Activated CD4-positive, alpha-beta memory T cell treated with anti-CD3 and anti-CD28 coated beads, Interleukin-2, amount 10 ng/mL, durations not matched to agents 7 days and 5 days (primary cell): ENCODE results near the gene TPSB2. TPM values are rescaled to one million over a fixed set of nuclear protein-coding genes. Genes with fewer than 3 reads are reported as not detected.
A peak's percentile ranks its signal among the peaks of the same experiment; 100 is the strongest.

Source experiments
- CTCF ChIA-PET: fragments of 350-600 bp; sonication (Branson Sonifier 250); formaldehyde crosslinking; loops from one replicate; lab custom pipeline; 2021; ENCODE audit warnings: antibody characterized with exemption, inconsistent platforms; lab: Charles Lee
- POLR2A ChIA-PET: fragments of 350-600 bp; sonication (Branson Sonifier 250); formaldehyde crosslinking; loops from one replicate; lab custom pipeline; 2021; ENCODE audit warnings: antibody characterized with exemption; lab: Charles Lee
- DNase-seq: peaks from one replicate; pipeline ENCODE4 v3.0.0-alpha.2; 2020
- H3K27ac Mint-ChIP-seq: one replicate; pipeline ENCODE4 v1.8.0; 2021; ENCODE audit warnings: mild to moderate bottlenecking, mixed read lengths
- H3K27me3 Mint-ChIP-seq: one replicate; pipeline ENCODE4 v1.8.0; 2021; ENCODE audit warnings: mixed read lengths
- H3K36me3 Mint-ChIP-seq: one replicate; pipeline ENCODE4 v1.8.0; 2021; ENCODE audit warnings: low read depth, mixed read lengths
- H3K4me1 Mint-ChIP-seq: one replicate; pipeline ENCODE4 v1.8.0; 2021; ENCODE audit warnings: mixed read lengths
- H3K4me3 Mint-ChIP-seq: one replicate; pipeline ENCODE4 v1.8.0; 2021; ENCODE audit warnings: mild to moderate bottlenecking, mixed read lengths
- H3K9me3 Mint-ChIP-seq: one replicate; pipeline ENCODE4 v1.8.0; 2021; ENCODE audit warnings: mixed read lengths
- total RNA-seq, 2 experiments: library from RNA; stranded (reverse); gene quantifications; one replicate each; pipeline ENCODE4 v1.2.3, GENCODE V29; 2021

Gene TPSB2
- total RNA-seq, 2 experiments from 2014 or later: not detected

- H3K4me1 Mint-ChIP-seq: no peaks in the 10 kb centered on the region
Measured at GRCh38 chr16:1216681-1217400, 13.1 kb downstream of the TPSB2 start.

GRCh38 chr16:1216296-1216619, 13.7 kb downstream of the TPSB2 start:
- CTCF ChIA-PET: no interaction called here

More at GRCh38 chr16:1216681-1217400, 13.1 kb downstream of the TPSB2 start:
- ChIA-PET CTCF (no interaction called here), POLR2A (no interaction called here)
- Mint-ChIP-seq H3K27me3 (no peaks in the 10 kb centered on the region), H3K4me3 (no peak overlapping the region), H3K36me3 (no peaks in the 10 kb centered on the region), H3K27ac (no peak overlapping the region), H3K9me3 (no peaks in the 10 kb centered on the region)
- no peak for DNase-seq

DNA sequence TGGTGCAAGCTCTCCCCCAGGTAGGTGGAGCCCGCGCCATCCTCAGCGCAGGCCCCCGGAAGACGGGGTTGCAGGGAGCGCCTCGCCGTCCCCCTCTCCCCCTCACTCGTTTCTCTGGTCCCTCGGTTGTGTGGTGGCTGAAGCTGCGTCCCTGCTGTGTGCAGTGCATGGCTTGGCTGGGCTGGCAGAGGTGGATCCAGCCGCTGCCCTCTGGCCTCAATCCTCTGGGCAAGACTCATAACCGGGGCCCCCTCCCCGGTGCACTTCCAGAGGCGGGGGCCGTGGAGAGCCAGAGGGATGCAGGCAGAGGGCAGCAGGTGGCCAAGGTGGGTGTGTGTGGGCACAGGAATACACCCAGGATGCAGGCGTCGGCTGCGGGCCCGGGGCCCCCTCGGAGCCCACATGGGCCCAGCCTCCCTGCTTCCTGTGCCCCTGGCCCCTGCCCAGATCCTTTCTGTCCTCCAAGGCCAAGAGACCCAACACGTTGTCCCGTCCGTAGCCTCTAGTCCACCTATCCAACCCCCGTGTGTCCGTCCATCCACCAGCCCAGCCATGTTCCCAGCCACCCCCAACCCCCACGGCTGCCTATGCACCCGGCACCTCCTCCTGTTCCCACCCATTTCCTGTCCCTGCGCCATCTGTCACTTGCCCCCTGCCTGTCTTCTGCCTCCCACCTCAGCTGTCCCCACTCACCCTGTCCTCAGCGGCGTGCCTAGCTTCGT, 14.2 kb downstream of the TPSB2 start:
- Mint-ChIP-seq H3K4me1 (no peaks in the 10 kb centered on the region), H3K9me3 (no peaks in the 10 kb centered on the region), H3K27ac (no peak overlapping the region), H3K27me3 (no peaks in the 10 kb centered on the region), H3K36me3 (no peaks in the 10 kb centered on the region), H3K4me3 (no peak overlapping the region)
- POLR2A ChIA-PET: no interaction called here
- no peak for DNase-seq
- CTCF ChIA-PET: no interaction called here

More at GRCh38 chr16:1216296-1216619, 13.7 kb downstream of the TPSB2 start:
- POLR2A ChIA-PET: no interaction called here
- Mint-ChIP-seq H3K36me3 (no peaks in the 10 kb centered on the region), H3K4me1 (no peaks in the 10 kb centered on the region), H3K4me3 (no peak overlapping the region), H3K27ac (no peak overlapping the region), H3K27me3 (no peaks in the 10 kb centered on the region), H3K9me3 (no peaks in the 10 kb centered on the region)
- DNase-seq: no peak

- no peaks in the 10 kb centered on the region for H3K36me3 Mint-ChIP-seq
- ChIA-PET POLR2A (no interaction called here), CTCF (no interaction called here)
- no peaks in the 10 kb centered on the region for H3K9me3 Mint-ChIP-seq
- DNase-seq: no peak
- H3K4me3 Mint-ChIP-seq: no peak overlapping the region
- no peaks in the 10 kb centered on the region for H3K27me3 Mint-ChIP-seq
- no peak overlapping the region for H3K27ac Mint-ChIP-seq
- H3K4me1 Mint-ChIP-seq: no peaks in the 10 kb centered on the region
Measured at GRCh38 chr16:1214719-1215118, 15.3 kb downstream of the TPSB2 start.

- Mint-ChIP-seq H3K27ac (no peak overlapping the region), H3K4me1 (no peaks in the 10 kb centered on the region), H3K4me3 (no peak overlapping the region), H3K9me3 (no peaks in the 10 kb centered on the region), H3K27me3 (no peaks in the 10 kb centered on the region), H3K36me3 (no peaks in the 10 kb centered on the region)
- no peak for DNase-seq
- POLR2A ChIA-PET: no interaction called here
- CTCF ChIA-PET: no interaction called here
Measured at GRCh38 chr16:1213796-1214372, 16.1 kb downstream of the TPSB2 start.

DNA sequence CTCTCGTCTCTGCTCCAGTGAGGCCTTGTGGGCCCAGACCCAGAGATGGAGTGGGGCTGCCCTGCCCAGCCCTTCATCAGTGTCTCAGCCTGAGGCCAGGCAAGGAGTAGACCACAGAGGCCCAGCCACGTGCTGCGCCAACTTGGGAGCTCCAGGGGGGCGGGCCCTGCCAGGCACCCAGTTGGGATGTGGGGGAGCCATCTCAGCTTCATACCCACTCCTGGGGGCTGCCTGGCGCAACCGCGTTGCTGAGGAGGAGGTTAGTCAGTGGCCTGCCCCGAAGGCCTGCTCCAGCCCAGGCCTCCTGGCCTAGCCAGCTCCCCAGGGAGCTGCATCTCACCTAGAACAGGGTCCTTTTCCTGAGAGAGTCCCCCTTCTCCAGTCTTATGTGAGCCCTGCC, 16.8 kb downstream of the TPSB2 start:
- no peaks in the 10 kb centered on the region for H3K36me3 Mint-ChIP-seq
- POLR2A ChIA-PET: no interaction called here

DNA sequence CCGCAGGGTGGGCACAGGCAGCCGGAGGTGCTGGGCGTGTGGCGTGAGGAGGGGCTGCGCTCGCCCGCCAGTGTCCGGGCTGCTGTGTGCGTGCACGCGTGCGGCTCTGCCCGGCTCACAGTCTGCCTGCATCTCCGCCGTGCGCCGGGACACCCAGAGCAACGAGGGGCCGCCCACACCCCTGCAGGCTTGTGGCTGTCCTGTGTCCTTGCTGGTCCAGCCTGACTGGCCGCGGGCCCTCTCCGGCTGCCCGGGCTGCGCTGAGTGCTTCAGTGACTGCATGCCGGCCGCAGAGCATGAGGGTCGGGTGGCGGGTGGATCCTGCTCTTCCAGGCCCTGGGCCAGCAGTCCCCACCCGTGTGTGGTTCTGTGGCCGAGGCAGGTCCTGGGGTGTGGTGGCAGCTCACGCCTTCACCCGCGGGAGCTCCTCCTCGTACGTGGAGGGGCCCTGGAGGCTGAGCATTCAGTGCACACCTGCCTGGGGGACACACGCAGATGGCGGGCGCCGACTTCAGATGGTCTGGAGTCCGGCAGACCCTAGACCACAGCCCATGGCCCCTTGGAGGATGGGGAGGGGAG, 17.3 kb downstream of the TPSB2 start:
- POLR2A ChIA-PET: no interaction called here

More for the DNA sequence above, 16.8 kb downstream of the TPSB2 start:
- CTCF ChIA-PET: no interaction called here
- Mint-ChIP-seq H3K4me3 (no peak overlapping the region), H3K27me3 (no peaks in the 10 kb centered on the region), H3K4me1 (peaks cover 2% of the 10 kb centered on the region), H3K9me3 (no peaks in the 10 kb centered on the region), H3K27ac (no peak overlapping the region)
- DNase-seq: no peak

DNA sequence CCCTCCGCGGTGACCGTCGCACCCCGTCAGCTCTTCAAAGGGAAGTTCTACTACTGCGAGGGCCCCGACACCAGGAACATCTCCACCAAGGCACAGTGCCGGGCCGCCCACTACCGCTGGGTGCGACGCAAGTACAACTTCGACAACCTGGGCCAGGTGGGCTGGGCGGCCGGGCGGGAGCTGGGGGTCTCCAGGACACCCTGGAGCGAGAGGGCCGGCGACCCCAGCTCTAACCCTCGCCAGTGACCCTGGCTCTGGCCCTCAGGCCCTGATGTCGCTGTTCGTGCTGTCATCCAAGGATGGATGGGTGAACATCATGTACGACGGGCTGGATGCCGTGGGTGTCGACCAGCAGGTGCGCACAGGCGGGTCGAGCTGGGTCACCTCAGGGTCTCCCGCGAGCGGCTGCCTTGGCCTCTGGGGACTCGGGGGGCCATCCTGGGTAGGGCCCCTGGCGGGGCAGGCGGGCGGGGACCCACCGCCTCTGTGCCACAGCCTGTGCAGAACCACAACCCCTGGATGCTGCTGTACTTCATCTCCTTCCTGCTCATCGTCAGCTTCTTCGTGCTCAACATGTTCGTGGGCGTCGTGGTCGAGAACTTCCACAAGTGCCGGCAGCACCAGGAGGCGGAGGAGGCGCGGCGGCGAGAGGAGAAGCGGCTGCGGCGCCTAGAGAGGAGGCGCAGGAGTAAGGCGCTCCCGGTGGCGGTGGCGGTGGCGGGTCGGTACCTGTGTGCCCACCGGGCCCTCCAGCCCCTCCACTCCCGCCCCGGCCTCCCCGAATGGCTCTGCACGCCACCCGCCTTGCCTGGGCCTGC, 18.3 kb downstream of the TPSB2 start:
- CTCF ChIA-PET: no interaction called here
- peaks cover 4% of the 10 kb centered on the region for H3K4me1 Mint-ChIP-seq
- no peak overlapping the region for H3K4me3 Mint-ChIP-seq
- no peaks in the 10 kb centered on the region for H3K36me3 Mint-ChIP-seq
- DNase-seq: no peak
- H3K9me3 Mint-ChIP-seq: no peaks in the 10 kb centered on the region
- H3K27me3 Mint-ChIP-seq: no peaks in the 10 kb centered on the region
- no peak overlapping the region for H3K27ac Mint-ChIP-seq
- POLR2A ChIA-PET: no interaction called here

More for the DNA sequence above, 17.3 kb downstream of the TPSB2 start:
- H3K36me3 Mint-ChIP-seq: no peaks in the 10 kb centered on the region
- H3K27me3 Mint-ChIP-seq: no peaks in the 10 kb centered on the region
- CTCF ChIA-PET: no interaction called here
- no peak overlapping the region for H3K4me3 Mint-ChIP-seq
- H3K27ac Mint-ChIP-seq: no peak overlapping the region
- H3K4me1 Mint-ChIP-seq: peaks cover 4% of the 10 kb centered on the region
- DNase-seq: no peak
- no peaks in the 10 kb centered on the region for H3K9me3 Mint-ChIP-seq

DNA sequence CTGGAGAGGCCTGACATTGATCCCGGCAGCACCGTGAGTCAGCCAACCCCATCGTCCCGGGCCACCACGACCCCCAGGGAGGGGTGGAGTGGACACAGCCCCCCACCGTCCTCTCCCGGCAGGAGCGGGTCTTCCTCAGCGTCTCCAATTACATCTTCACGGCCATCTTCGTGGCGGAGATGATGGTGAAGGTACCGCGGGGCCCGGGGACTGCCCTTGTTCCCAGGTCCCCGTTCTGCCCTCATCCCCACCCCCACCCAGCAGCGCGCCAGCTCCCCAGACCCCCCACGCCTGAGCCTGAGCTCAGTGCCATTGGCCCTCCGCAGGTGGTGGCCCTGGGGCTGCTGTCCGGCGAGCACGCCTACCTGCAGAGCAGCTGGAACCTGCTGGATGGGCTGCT, 19.5 kb downstream of the TPSB2 start:
- Mint-ChIP-seq H3K36me3 (no peaks in the 10 kb centered on the region), H3K4me3 (no peak overlapping the region), H3K4me1 (peaks cover 4% of the 10 kb centered on the region), H3K27ac (no peak overlapping the region), H3K27me3 (no peaks in the 10 kb centered on the region), H3K9me3 (no peaks in the 10 kb centered on the region)
- CTCF ChIA-PET: no interaction called here
- no peak for DNase-seq
- POLR2A ChIA-PET: no interaction called here

DNA sequence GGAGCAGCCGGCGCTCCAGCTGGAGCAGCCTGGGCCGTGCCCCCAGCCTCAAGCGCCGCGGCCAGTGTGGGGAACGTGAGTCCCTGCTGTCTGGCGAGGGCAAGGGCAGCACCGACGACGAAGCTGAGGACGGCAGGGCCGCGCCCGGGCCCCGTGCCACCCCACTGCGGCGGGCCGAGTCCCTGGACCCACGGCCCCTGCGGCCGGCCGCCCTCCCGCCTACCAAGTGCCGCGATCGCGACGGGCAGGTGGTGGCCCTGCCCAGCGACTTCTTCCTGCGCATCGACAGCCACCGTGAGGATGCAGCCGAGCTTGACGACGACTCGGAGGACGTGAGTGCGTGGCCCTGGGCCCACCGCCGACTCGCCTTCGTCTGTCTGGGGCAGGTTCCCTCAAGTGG, 20.9 kb downstream of the TPSB2 start:
- CTCF ChIA-PET: no interaction called here
- POLR2A ChIA-PET: no interaction called here
- Mint-ChIP-seq H3K36me3 (no peaks in the 10 kb centered on the region), H3K9me3 (no peaks in the 10 kb centered on the region), H3K4me3 (no peak overlapping the region), H3K4me1 (peaks cover 4% of the 10 kb centered on the region), H3K27me3 (no peaks in the 10 kb centered on the region), H3K27ac (no peak overlapping the region)
- no peak for DNase-seq

- DNase-seq: peak; percentile 22
- Mint-ChIP-seq H3K36me3 (no peaks in the 10 kb centered on the region), H3K9me3 (no peaks in the 10 kb centered on the region), H3K4me1 (peaks cover 4% of the 10 kb centered on the region), H3K27ac (peak overlapping the region; percentile 49), H3K27me3 (no peaks in the 10 kb centered on the region), H3K4me3 (peak overlapping the region; percentile 37)
- ChIA-PET POLR2A (no interaction called here), CTCF (no interaction called here)
Measured at GRCh38 chr16:1208239-1208830, 21.6 kb downstream of the TPSB2 start.

- Mint-ChIP-seq H3K9me3 (no peaks in the 10 kb centered on the region), H3K4me3 (no peak overlapping the region), H3K36me3 (no peaks in the 10 kb centered on the region), H3K4me1 (peaks cover 4% of the 10 kb centered on the region), H3K27me3 (no peaks in the 10 kb centered on the region), H3K27ac (no peak overlapping the region)
- CTCF ChIA-PET: no interaction called here
- POLR2A ChIA-PET: no interaction called here
- DNase-seq: no peak
Measured at GRCh38 chr16:1206786-1207185, 23.2 kb downstream of the TPSB2 start.
